Stimulated activated naive CD8-positive, alpha-beta T cell treated with anti-CD3 and anti-CD28 coated beads, Interleukin-15, amount 100 ng/mL, for 72 hours (primary cell): ENCODE results near the gene TRIM14.

Experiments
- ATAC-seq: fragments of 150-1000 bp; cut with Tn5 transposase; 2 replicates; pipeline ENCODE4 v1.10.0; 2021; ENCODE audit warnings: mild to moderate bottlenecking, moderate library complexity
- DNase-seq, 2 donors: peaks; one replicate each; pipeline ENCODE4 v3.0.0; 2021 to 2022
- H3K27ac Mint-ChIP-seq, 2 donors: one replicate each; pipeline ENCODE4 v1.8.0; 2022; ENCODE audit warnings: mild to moderate bottlenecking in 2 of 2, mixed read lengths in 2 of 2, moderate library complexity in 2 of 2
- H3K27me3 Mint-ChIP-seq: one replicate; pipeline ENCODE4 v1.8.0; 2022; ENCODE audit warnings: mixed read lengths
- H3K4me1 Mint-ChIP-seq: one replicate; pipeline ENCODE4 v1.8.0; 2022; ENCODE audit warnings: mild to moderate bottlenecking, mixed read lengths
- H3K4me3 Mint-ChIP-seq, 2 donors: one replicate each; pipeline ENCODE4 v1.8.0; 2022; ENCODE audit warnings: mild to moderate bottlenecking in 2 of 2, mixed read lengths in 2 of 2, moderate library complexity in 1 of 2
- H3K9me3 Mint-ChIP-seq, 2 donors: one replicate each; pipeline ENCODE4 v1.8.0; 2022; ENCODE audit warnings: mixed read lengths in 2 of 2

Gene TRIM14

GRCh38 chr9:98064623-98065392, 54.2 kb downstream of the TRIM14 start:
- H3K4me1 Mint-ChIP-seq, result no peaks in the 10 kb centered on the region
- no peak overlapping the region for H3K4me3 Mint-ChIP-seq
- ATAC-seq (no peak), DNase-seq (no peak)
- H3K27ac Mint-ChIP-seq, result no peak overlapping the region
- no peaks in the 10 kb centered on the region for H3K27me3 Mint-ChIP-seq
- no peaks in the 10 kb centered on the region for H3K9me3 Mint-ChIP-seq

DNA sequence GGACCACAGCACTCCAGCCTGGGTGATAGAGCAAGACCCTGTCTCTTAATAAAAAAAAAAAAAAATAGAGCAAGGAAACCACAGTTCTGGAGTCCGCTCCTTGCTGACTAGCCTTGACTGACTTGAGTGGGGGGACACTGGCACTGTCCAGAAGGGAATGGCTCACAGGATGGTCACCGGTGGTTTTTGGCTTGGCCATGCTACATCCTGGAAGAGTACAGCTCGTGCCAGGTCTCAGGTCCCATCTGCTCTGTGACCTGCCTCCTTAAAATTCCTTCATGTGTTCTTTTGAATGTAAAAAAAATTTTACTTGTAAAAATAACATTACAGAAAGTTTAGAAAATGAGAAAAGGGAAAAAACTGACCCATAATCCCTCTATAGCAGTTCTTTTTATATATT, 56.9 kb downstream of the TRIM14 start:
- DNase-seq, result no peak
- no peak overlapping the region for H3K4me3 Mint-ChIP-seq
- no peaks in the 10 kb centered on the region for H3K27me3 Mint-ChIP-seq
- no peak for ATAC-seq
- H3K4me1 Mint-ChIP-seq, result peaks cover 15% of the 10 kb centered on the region
- peak overlapping the region in 1 of 2 donors; percentile 54 for H3K27ac Mint-ChIP-seq
- no peaks in the 10 kb centered on the region for H3K9me3 Mint-ChIP-seq

GRCh38 chr9:98057138-98057799, 61.8 kb downstream of the TRIM14 start:
- peak overlapping the region; percentile 97 to 98 for H3K27ac Mint-ChIP-seq
- peaks cover 6 to 9% of the 10 kb centered on the region in 2 donors for H3K9me3 Mint-ChIP-seq
- ATAC-seq (no peak), DNase-seq (no peak)
- H3K4me1 Mint-ChIP-seq, result peaks cover 39% of the 10 kb centered on the region
- H3K4me3 Mint-ChIP-seq, result peak overlapping the region; percentile 92 to 94
- H3K27me3 Mint-ChIP-seq, result no peaks in the 10 kb centered on the region

DNA sequence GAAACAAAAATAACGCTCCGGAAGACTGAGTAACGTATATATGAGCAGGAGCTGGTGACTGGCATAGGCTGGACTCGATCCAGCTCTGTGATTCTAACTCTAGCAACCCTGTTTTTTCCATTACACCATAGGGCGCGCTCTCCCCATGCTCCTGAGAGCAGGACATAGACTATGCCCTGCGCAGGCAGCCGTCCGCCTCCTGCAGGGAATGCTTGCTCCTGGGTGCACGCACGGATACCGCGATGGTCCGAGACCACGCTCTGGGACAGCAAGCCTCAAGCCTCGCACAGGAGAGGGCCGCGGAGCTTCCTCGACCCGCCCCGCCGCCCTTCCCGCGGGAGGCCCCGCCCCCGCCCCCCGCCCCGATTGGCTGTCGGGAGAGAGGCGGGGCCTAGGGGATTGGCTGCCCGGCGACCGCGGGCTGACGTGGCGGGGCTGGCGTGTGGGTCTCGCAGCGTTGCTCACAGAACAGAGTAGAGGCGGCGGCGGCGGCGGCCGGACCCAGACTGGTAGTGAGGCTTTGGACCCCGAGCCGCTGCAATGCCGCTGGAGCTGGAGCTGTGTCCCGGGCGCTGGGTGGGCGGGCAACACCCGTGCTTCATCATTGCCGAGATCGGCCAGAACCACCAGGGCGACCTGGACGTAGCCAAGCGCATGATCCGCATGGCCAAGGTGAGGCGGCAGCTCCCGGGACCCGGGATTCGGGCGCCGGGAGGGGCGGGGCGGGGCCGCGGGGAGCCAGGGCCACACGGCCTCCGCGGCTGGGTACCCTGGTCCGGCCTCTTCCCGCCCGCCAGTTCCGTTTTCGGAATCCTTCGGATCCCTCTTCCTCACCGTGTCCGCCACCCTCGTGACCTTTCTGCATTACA, 62.5 kb downstream of the TRIM14 start, which contains the start of gene NANS:
Gene NANS (plus strand): TSS at position 464 of the 869 bp plus-strand sequence. CDS start 77 bp downstream, at position 541.
- DNase-seq (peak; percentile 91 to 93), ATAC-seq (peak; percentile 97)
- H3K27ac Mint-ChIP-seq, result peak within 1 kb of the TSS; percentile 97 to 98
- no peaks in the 10 kb centered on the region for H3K27me3 Mint-ChIP-seq
- peaks cover 44% of the 10 kb centered on the region for H3K4me1 Mint-ChIP-seq
- peak within 1 kb of the TSS; percentile 92 to 94 for H3K4me3 Mint-ChIP-seq
- peaks cover 6 to 9% of the 10 kb centered on the region in 2 donors for H3K9me3 Mint-ChIP-seq

GRCh38 chr9:98054376-98054951, 64.6 kb downstream of the TRIM14 start:
- Mint-ChIP-seq H3K27ac (no peak overlapping the region), H3K4me3 (no peak overlapping the region), H3K9me3 (peaks cover 6 to 9% of the 10 kb centered on the region in 2 donors), H3K27me3 (no peaks in the 10 kb centered on the region), H3K4me1 (peaks cover 59% of the 10 kb centered on the region)
- ATAC-seq (no peak), DNase-seq (no peak)

DNA sequence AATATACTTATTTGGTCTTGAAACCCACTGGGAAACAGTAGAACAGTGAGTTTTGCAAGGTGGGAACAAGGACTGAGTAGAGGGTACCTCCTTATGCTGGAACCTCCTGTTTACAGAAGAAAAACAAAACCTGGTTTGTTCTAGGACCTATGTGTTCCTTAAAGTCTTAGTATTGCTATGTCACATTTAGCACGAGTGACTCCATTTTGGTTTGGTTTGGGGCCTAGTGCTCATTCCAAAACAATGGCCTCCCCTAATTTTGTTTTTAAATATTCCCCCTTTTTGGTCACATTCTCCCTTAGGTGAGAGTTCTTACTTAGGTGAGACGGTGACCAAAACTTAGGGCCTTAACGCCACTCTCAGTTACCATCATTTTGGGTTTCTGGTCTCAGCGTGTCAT, 68.7 kb downstream of the TRIM14 start:
- H3K27ac Mint-ChIP-seq, result no peak overlapping the region
- peaks cover 60% of the 10 kb centered on the region for H3K4me1 Mint-ChIP-seq
- DNase-seq (no peak), ATAC-seq (no peak)
- no peaks in the 10 kb centered on the region for H3K27me3 Mint-ChIP-seq
- no peak overlapping the region for H3K4me3 Mint-ChIP-seq
- H3K9me3 Mint-ChIP-seq, result peaks cover 6 to 10% of the 10 kb centered on the region in 2 donors

DNA sequence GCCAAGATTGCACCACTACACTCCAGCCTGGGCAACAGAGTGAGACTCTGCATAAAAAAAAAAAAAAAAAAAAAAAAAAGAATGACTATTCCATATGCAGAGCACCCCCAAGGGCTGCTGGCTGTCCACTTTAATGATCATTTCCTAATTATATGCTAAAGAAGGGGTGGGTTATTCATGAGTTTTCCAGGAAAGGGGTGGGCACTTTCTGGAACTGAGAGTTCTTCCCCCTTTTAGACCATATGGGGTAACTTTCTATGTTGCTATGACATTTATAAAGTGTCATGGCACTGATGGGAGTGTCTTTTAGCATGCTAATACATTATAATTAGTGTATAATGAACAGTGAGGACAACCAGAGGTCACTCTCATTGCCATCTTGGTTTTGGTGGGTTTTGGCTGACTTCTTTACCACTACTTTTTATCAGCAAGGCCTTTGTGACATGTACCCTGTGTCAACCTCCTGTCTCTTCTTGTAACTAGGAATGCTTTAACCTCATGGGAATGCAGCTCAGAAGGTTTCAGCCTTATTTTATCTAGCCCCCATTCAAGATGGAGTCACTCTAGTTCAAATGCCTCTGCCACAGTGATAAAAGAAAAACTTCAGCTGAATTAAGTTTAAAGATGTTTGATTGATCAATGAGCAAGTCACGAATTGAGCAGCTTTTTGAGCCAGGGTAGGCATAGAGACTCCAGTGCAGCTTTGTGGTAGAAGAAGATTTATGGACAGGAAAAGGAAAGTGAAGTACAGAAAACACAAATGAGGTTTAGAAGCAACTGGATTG, 69.5 kb downstream of the TRIM14 start:
- DNase-seq (no peak), ATAC-seq (no peak)
- Mint-ChIP-seq H3K4me1 (peaks cover 57% of the 10 kb centered on the region), H3K9me3 (peaks cover 11 to 15% of the 10 kb centered on the region in 2 donors), H3K27me3 (no peaks in the 10 kb centered on the region), H3K27ac (peak overlapping the region in 1 of 2 donors; percentile 55), H3K4me3 (peak overlapping the region in 1 of 2 donors; percentile 90)

DNA sequence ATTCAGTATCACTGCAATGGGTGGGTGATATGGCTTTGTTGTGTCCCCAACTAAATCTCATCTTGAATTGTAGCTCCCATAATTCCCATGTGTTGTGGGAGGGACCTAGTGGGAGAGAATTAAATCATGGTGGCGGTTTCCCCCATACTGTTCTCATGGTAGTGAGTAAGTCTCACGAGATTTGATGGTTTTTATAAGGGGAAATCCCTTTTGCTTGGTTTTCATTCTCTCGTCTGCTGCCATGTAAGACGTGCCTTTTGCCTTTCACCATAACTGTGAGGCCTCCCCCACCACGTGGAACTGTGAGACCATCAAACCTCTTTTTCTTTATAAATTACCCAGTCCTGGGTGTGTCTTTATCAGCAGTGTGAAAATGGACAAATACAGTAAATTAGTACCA, 72.0 kb downstream of the TRIM14 start:
- ATAC-seq (peak; percentile 39), DNase-seq (no peak)
- peaks cover 52% of the 10 kb centered on the region for H3K4me1 Mint-ChIP-seq
- peak overlapping the region; percentile 68 to 90 for H3K4me3 Mint-ChIP-seq
- no peaks in the 10 kb centered on the region for H3K27me3 Mint-ChIP-seq
- peaks cover 5 to 8% of the 10 kb centered on the region in 2 donors for H3K9me3 Mint-ChIP-seq
- H3K27ac Mint-ChIP-seq, result no peak overlapping the region

GRCh38 chr9:98046180-98046543, 72.9 kb downstream of the TRIM14 start:
- Mint-ChIP-seq H3K9me3 (peaks cover 5 to 8% of the 10 kb centered on the region in 2 donors), H3K4me3 (peak overlapping the region; percentile 80 to 90), H3K4me1 (peaks cover 44% of the 10 kb centered on the region), H3K27me3 (no peaks in the 10 kb centered on the region), H3K27ac (peak overlapping the region in 1 of 2 donors; percentile 65)
- ATAC-seq (no peak), DNase-seq (no peak)

DNA sequence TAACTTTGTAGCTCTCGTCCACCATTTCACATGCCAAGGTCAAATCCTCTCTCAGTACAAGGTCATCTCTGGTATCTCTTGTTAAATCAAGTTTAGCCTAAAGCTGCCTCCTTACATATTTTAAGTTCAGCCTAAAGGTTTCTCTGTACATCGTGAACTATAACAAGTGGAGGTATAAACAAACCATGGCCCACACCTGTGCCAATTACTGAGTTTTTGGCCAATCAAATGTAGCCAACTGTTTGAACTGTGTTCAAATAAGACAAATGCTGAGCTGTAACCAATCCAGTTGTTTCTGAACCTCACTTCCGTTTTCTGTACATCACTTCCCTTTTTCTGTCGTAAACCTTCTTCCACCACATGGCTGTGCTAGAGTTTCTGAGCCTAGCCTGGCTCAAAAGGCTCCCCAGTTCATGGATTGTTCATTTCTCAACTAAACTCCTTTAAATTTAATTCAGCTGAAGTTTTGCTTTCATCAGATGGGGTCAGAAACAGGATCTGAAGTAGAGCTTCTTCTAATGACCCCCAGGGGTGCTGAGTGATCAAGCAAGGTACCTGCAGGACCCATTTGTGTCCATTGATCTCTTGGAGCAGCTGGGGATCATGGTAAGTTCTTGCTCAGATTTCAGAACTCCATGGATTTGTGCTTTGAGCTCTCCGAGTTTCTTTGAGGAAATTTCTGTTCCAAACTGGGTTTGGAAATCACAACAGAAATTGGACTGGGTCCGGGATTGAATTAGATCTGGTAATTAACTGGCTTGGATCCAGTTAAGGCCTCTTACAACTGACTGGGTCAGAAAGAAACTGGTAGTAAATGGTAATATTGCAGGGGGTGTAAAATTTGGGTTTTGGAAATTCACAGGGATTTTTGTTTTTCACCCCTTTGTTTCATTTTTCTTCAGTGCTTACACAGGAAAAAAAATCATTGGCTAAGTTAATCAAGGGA, 73.5 kb downstream of the TRIM14 start:
- Mint-ChIP-seq H3K4me1 (peaks cover 38% of the 10 kb centered on the region), H3K9me3 (peaks cover 5 to 8% of the 10 kb centered on the region in 2 donors), H3K4me3 (peak overlapping the region; percentile 80 to 90), H3K27ac (peak overlapping the region; percentile 87 to 97), H3K27me3 (no peaks in the 10 kb centered on the region)
- DNase-seq (peak; percentile 40 to 53), ATAC-seq (peak; percentile 94)

GRCh38 chr9:98043915-98044314, 75.1 kb downstream of the TRIM14 start:
- ATAC-seq (no peak), DNase-seq (no peak)
- Mint-ChIP-seq H3K4me1 (peaks cover 31% of the 10 kb centered on the region), H3K27ac (no peak overlapping the region), H3K4me3 (no peak overlapping the region), H3K9me3 (peaks cover 5 to 8% of the 10 kb centered on the region in 2 donors), H3K27me3 (peaks cover 6% of the 10 kb centered on the region)

DNA sequence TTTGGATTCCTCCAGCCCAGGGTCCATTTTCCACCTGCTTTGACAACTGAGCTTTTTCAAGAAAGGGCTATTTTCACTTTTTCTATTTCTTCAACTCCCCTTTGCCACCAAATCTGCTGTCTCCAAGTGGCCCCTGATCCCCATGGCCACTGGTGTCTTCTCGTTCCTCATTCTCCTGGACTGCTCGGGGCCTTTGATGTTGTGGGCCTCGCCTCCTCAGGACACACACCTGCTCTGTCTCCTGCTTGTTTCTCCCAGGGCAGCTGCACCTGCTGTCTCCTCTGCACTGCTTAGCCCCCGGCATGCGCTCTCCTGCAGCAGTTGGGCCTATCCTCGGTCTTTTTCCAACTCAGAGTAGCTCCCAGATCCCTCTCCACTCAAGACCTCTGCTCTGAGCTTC, 78.8 kb downstream of the TRIM14 start:
- Mint-ChIP-seq H3K27me3 (peaks cover 6% of the 10 kb centered on the region), H3K4me1 (peaks cover 5% of the 10 kb centered on the region), H3K4me3 (no peak overlapping the region), H3K9me3 (peaks cover 4 to 5% of the 10 kb centered on the region in 2 donors), H3K27ac (no peak overlapping the region)
- no peak for ATAC-seq
- DNase-seq, result no peak

GRCh38 chr9:98039607-98040017, 79.4 kb downstream of the TRIM14 start:
- Mint-ChIP-seq H3K27me3 (peaks cover 6% of the 10 kb centered on the region), H3K27ac (no peak overlapping the region), H3K4me3 (no peak overlapping the region), H3K4me1 (peaks cover 5% of the 10 kb centered on the region), H3K9me3 (no peaks in the 10 kb centered on the region)
- ATAC-seq, result no peak
- no peak for DNase-seq

GRCh38 chr9:98038958-98039357, 80.1 kb downstream of the TRIM14 start:
- Mint-ChIP-seq H3K27ac (no peak overlapping the region), H3K9me3 (no peaks in the 10 kb centered on the region), H3K27me3 (peaks cover 6% of the 10 kb centered on the region), H3K4me3 (no peak overlapping the region), H3K4me1 (peaks cover 12% of the 10 kb centered on the region)
- ATAC-seq (no peak), DNase-seq (no peak)
